ENCODE measurements around the gene BAG1.

The BAG1 gene

DNA sequence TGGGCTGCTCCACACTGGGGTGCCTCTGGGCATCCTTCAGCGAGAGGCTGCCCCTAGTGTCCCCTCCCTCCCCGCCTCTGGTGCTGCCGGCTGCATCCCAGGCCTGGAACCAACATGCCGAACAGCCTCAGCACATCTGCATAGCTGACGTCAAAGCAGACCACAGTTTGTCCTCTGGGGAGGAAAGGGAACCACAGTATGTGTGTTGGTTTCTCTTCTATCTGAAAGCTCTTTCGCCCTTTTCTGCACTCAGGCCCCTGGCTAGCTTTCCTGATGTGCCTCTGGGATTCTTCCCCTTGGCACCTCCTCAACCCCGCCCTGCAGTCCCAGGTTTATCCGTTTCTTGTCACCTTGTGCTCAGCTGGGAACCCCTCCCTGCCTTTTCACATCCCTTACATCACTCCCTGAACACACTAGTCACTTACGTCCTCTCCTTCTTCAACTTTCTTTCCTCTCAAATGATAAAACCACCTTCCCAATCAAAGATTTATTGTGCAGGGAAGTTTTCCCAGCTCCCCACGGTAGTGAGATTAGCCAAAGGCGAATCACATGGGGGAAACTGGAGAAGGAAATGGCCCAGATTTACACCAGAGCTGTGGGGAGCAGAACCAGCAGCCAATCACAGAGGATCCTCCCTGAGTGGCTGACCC lies 61.8 kb downstream of the BAG1 start:
- no peak for DNase-seq

Data from NCI-H1436 (cell line).